IPS DF 19.7 (cell line): ENCODE measurements around the gene FEM1C.

Experiments used
- DNase-seq: peaks from one replicate; pipeline ENCODE4 v3.0.0-alpha.2; 2013; ENCODE audit warnings: low read depth, low spot score

The FEM1C gene

GRCh38 chr5:115477581-115477980 lies 67.0 kb downstream of the FEM1C start:
- DNase-seq = no peak

DNA sequence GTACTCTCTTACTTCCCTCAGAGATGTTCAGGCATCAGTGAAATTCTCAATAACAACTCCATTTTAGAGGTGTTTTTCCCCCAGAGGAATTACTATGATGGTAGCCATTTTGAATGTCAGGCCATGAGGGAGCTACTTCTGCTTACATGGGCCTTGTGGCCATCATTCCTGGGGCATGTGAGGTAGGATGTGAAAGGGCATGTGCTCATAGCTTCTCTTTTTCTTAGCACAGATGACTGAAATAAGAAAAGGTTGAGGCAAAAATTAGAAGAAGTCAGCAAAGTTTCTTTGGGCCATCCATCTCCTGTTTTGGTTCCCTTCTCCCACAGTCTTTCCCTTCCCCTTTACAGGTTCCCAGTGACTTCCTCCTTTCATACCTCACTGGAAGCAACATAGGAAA lies 68.8 kb downstream of the FEM1C start:
- no peak for DNase-seq

DNA sequence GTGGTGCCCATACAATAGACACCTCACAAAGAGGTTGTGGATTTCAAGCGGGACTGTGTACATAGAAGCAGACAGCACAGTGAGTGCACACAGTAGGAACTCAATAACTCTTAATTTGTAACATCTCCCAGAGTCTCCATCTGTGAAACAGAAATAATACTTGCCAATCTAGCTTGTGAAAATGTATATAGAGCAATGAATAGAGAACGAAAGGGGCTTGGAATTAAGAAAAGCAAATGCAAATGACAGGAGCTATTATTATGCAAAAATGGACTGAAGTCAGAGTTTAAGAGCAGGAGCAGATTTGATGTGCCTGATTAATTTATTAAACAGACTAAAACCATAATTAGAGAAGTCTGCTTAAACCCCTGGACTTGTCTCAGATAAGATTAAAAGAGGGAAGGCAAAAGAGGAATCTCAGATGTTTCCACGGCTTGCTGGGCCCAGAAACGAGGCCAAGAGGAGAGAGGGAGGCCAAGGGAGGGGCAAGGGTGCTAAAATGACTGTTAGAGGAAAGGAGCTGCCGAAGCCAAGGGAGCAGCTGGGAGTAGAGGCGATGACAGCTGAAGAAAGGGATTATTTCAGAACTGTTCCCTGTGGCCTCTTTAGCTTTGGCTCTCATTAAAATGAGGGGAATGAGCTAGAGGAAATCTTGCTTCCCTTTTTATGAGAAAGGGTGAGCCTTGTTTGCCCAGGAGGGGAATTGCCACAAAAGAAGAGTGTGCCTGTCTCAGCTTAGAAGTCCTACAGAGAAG lies 72.1 kb downstream of the FEM1C start:
- no peak for DNase-seq

GRCh38 chr5:115471345-115472063 lies 73.1 kb downstream of the FEM1C start:
- no peak for DNase-seq

GRCh38 chr5:115470921-115471320 lies 73.7 kb downstream of the FEM1C start:
- DNase-seq = no peak
